ENCODE measurements around the gene KLK12. TPM values are rescaled to one million over a fixed set of nuclear protein-coding genes. Genes with fewer than 3 reads are reported as not detected.
A peak's percentile ranks its signal among the peaks of the same experiment; 100 is the strongest.

Gene KLK12
- total and polyA plus RNA-seq, 2 of the 13 experiments (the other 11 are each of a cell fraction or from before 2014, with no cell fraction given): not detected

- Histone ChIP-seq H3K4me3 (replicated peaks in 1 of 3; ENCODE audit: insufficient read depth in 1 of 3, low read depth in 2 of 3, low read length in 3 of 3) (no peak overlapping the region), H3K36me3 (replicated peaks in 1 of 2; ENCODE audit: control insufficient read depth in 1 of 2, insufficient read depth in 2 of 2, low read length in 2 of 2) (no peaks in the 10 kb centered on the region), H4K20me1 (ENCODE audit: insufficient read depth, low read length) (no peaks in the 10 kb centered on the region), H3K27me3 (ENCODE audit: control insufficient read depth in 1 of 2, insufficient read depth in 2 of 2, low read length in 2 of 2) (peaks cover 16 to 58% of the 10 kb centered on the region in 2 experiments; a peak in 4 of 5 replicates), H3K4me2 (ENCODE audit: low read depth, low read length) (no peak overlapping the region), H3K9ac (ENCODE audit: insufficient read depth, low read depth, low read length) (no peak overlapping the region), H3K27ac (ENCODE audit: extremely low read length, insufficient read depth, low read length) (no peak overlapping the region), H3K79me2 (ENCODE audit: insufficient read depth, low read length) (no peaks in the 10 kb centered on the region), H3K4me1 (ENCODE audit: insufficient read depth, low read length) (no peaks in the 10 kb centered on the region), H3K9me3 (ENCODE audit: low read length) (no peaks in the 10 kb centered on the region), H2AFZ (ENCODE audit: low read length) (no peak overlapping the region)
- intact Hi-C loops (cut with micrococcal nuclease; ENCODE audit: unreplicated experiment): no loop called here
- no peak for FAIRE-seq
- no peak for DNase-seq (ENCODE audit: low spot score)
- WGBS (ENCODE audit: low lambda C conversion rate): 21% methylated on average over 8 of the region's 11 CpGs
- no TSS peak for BruUV-seq (replicated peaks)
- no peak for ATAC-seq
- in situ Hi-C loops (cut with HindIII; ENCODE audit: extremely low pct_ligation_motif_present, low pct_unique_long_range_greater_than_20kb): no loop called here
- TF ChIP-seq ATF7 (IDR thresholded peaks at IDR 0.05) (0 out of 2 replicates have a peak, but pooled peaks have one; percentile 3), ATF7 (CRISPR knock-in tag; IDR thresholded peaks at IDR 0.05) (no peak), NR2F6 (IDR thresholded peaks at IDR 0.05) (no peak), NR2F6 (CRISPR knock-in tag; IDR thresholded peaks at IDR 0.05) (no peak)
- ChIA-PET POLR2A (no interaction called here), CTCF (ENCODE audit: low intra/inter-chr PET ratio, low total read pairs) (no interaction called here)
Measured at GRCh38 chr19:51023946-51024345, 10.9 kb downstream of the KLK12 start.

GRCh38 chr19:51022526-51022925 lies 12.3 kb downstream of the KLK12 start:
- Histone ChIP-seq H3K9me3 (ENCODE audit: low read length) (no peaks in the 10 kb centered on the region), H3K79me2 (ENCODE audit: insufficient read depth, low read length) (no peaks in the 10 kb centered on the region), H2AFZ (ENCODE audit: low read length) (no peak overlapping the region), H4K20me1 (ENCODE audit: insufficient read depth, low read length) (no peaks in the 10 kb centered on the region), H3K4me2 (ENCODE audit: low read depth, low read length) (no peak overlapping the region), H3K4me1 (ENCODE audit: insufficient read depth, low read length) (0 out of 2 replicates have a peak, but pooled peaks cover 4% of the 10 kb centered on the region), H3K9ac (ENCODE audit: insufficient read depth, low read depth, low read length) (no peak overlapping the region), H3K27me3 (ENCODE audit: control insufficient read depth in 1 of 2, insufficient read depth in 2 of 2, low read length in 2 of 2) (peaks cover 15 to 63% of the 10 kb centered on the region in 2 experiments; a peak in 4 of 5 replicates), H3K27ac (ENCODE audit: extremely low read length, insufficient read depth, low read length) (no peak overlapping the region), H3K36me3 (replicated peaks in 1 of 2; ENCODE audit: control insufficient read depth in 1 of 2, insufficient read depth in 2 of 2, low read length in 2 of 2) (no peaks in the 10 kb centered on the region), H3K4me3 (replicated peaks in 1 of 3; ENCODE audit: insufficient read depth in 1 of 3, low read depth in 2 of 3, low read length in 3 of 3) (no peak overlapping the region)
- ATAC-seq: no peak
- ChIA-PET POLR2A (no interaction called here), CTCF (ENCODE audit: low intra/inter-chr PET ratio, low total read pairs) (no interaction called here)
- no TSS peak for BruUV-seq (replicated peaks)
- no peak for FAIRE-seq
- intact Hi-C loops (cut with micrococcal nuclease; ENCODE audit: unreplicated experiment) (no loop called here), in situ Hi-C loops (cut with HindIII; ENCODE audit: extremely low pct_ligation_motif_present, low pct_unique_long_range_greater_than_20kb) (no loop called here)
- WGBS (ENCODE audit: low lambda C conversion rate): 16% methylated on average over 14 of the region's 14 CpGs
- no peak for DNase-seq (ENCODE audit: low spot score)
- TF ChIP-seq SIX4 (CRISPR knock-in tag; IDR thresholded peaks at IDR 0.05) (no peak), DPF2 (CRISPR knock-in tag; IDR thresholded peaks at IDR 0.05; ENCODE audit: borderline replicate concordance, low read depth) (no peak), EEA1 (CRISPR knock-in tag; IDR thresholded peaks at IDR 0.05; ENCODE audit: borderline replicate concordance) (no peak), ZNF503 (CRISPR knock-in tag; IDR thresholded peaks at IDR 0.05) (no peak), KDM3A (CRISPR knock-in tag; IDR thresholded peaks at IDR 0.05; ENCODE audit: low read depth) (no peak), HMG20A (CRISPR knock-in tag; IDR thresholded peaks at IDR 0.05; ENCODE audit: borderline replicate concordance) (no peak), HDAC6 (IDR thresholded peaks at IDR 0.05; ENCODE audit: low read depth, low read length) (no peak), SAP130 (CRISPR knock-in tag; IDR thresholded peaks at IDR 0.05; ENCODE audit: low read depth) (no peak), ATF7 (IDR thresholded peaks at IDR 0.05) (no peak), ATF7 (CRISPR knock-in tag; IDR thresholded peaks at IDR 0.05) (no peak), TAF1 (CRISPR knock-in tag; IDR thresholded peaks at IDR 0.05) (no peak), PRDM15 (CRISPR knock-in tag; IDR thresholded peaks at IDR 0.05) (no peak), ZNF784 (CRISPR knock-in tag; IDR thresholded peaks at IDR 0.05; ENCODE audit: borderline replicate concordance) (no peak)

Data from HepG2 (cell line).